GM12891 (cell line): ENCODE results near the gene NXF3.
"Not testable (repeated sequence)": the region's sequence is repeated elsewhere in the genome, so short reads cannot be mapped to it uniquely, and the experiment has no call there.

Experiments
- POLR2AphosphoS5 ChIP-seq: IDR thresholded peaks from 2 replicates; pipeline ENCODE4 v1.6.1; 2011; ENCODE audit warnings: low read depth, low read length, control low read depth
- TAF1 ChIP-seq: IDR thresholded peaks from 2 replicates; pipeline ENCODE4 v1.6.1; 2011; ENCODE audit warnings: low read depth, low read length, control low read depth

DNA sequence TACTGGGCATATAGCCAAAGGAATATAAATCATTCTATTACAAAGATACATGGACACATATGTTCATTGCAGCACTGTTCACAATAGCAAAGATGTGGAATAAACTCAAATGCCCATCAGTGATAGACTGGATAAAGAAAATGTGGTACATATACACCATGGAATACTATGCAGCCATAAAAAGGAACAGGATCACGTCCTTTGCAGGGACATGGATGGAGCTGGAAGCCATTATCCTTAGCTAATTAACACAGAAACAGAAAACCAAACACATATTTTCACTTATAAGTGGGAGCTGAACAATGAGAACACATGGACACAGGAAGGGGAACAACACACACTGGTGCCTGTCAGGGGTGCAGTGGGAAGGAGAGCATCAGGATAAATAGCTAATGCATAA is 59.6 kb downstream of the NXF3 start:
- TF ChIP-seq POLR2AphosphoS5, TAF1: not testable (repeated sequence)
